ENCODE measurements around the gene TRUB2.

Gene TRUB2

DNA sequence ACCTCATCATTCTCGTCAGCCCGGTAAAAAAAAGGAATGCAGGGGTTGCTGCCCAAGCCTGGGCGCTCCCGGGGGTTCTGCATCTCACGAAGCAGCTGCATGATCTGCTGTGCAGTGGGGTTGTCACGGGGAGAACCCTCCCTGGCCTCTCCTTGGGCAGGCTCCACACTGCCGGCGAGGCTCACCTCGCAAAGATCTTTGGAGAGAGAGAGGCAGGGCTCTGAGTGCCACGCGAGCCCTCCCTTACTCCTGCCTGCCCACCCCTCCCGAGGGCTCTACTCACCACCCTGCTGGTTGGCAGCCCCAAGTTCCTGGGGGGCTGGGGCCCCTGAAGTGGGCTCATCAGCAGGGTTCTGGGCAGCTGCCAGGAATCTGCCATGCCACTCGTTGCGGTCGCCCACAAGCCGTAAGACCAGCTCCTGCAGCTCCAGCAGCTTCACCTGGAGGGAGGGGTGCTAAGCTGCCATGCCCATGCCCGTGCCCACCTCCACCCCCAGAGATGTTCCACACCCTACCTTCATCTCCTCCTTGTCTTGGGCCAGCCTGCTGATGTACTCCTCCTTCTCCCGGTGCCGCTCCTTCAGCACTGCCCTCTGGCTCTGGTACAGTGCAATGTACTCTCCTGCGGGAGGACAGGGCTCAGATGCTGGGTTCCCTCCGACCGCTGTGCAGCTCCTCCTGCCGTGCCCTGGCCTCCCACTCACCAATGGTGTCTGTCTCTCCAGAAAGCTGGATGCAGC lies 65.0 kb downstream of the TRUB2 start:
- Histone ChIP-seq H3K4me1 (ENCODE audit: control insufficient read depth in 2 of 2, insufficient read depth in 2 of 2, low read length in 2 of 2) (no peaks in the 10 kb centered on the region), H3K27ac (ENCODE audit: low read depth in 2 of 2, low read length in 2 of 2) (no peak overlapping the region), H3K9ac (ENCODE audit: low read depth in 1 of 2, low read length in 2 of 2) (no peak overlapping the region), H3K27me3 (ENCODE audit: control insufficient read depth in 2 of 2, insufficient read depth in 2 of 2, low read length in 2 of 2) (no peaks in the 10 kb centered on the region), H3K36me3 (ENCODE audit: control insufficient read depth in 2 of 2, insufficient read depth in 2 of 2, low read length in 2 of 2) (peaks cover 44 to 52% of the 10 kb centered on the region in 2 donors), H3K9me3 (ENCODE audit: control insufficient read depth in 2 of 2, low read length in 2 of 2) (no peaks in the 10 kb centered on the region), H3K4me3 (ENCODE audit: low read length in 2 of 2) (no peak overlapping the region)
